ENCODE data around the gene SLC39A11.

Gene SLC39A11

DNA sequence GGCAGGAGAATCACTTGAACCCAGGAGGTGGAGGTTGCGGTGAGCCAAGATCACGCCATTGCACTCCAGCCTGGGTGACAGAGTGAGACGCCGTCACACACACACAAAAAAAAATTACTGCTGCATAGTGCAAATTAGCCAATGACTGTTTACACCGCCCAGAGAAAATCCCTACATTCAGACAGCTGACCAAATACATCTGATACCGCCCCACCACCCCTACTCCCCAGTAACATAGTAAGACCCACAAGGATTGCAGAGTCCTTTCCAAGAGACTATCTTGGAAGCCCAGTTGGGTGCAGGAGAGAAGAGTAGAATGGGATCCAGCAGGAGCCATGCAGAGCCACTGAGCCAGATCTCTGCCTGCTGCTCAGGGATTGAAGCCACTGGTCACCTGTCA, 63.5 kb downstream of the SLC39A11 start:
- H3K36me3 ChIP-seq (ENCODE audit: insufficient read depth): no peaks in the 10 kb centered on the region
- H2AFZ ChIP-seq (ENCODE audit: low read depth): no peak overlapping the region
- no peak overlapping the region for H3K27ac ChIP-seq
- no peaks in the 10 kb centered on the region for H3K27me3 ChIP-seq (ENCODE audit: insufficient read depth, low read depth)
- H3K79me2 ChIP-seq (ENCODE audit: insufficient read depth, low read depth): no peaks in the 10 kb centered on the region
- no peaks in the 10 kb centered on the region for H4K20me1 ChIP-seq (ENCODE audit: insufficient read depth)
- H3K9ac ChIP-seq: no peak overlapping the region
- H3K4me3 ChIP-seq (IDR thresholded peaks at IDR 0.05; ENCODE audit: insufficient read depth, low read depth, low read length): no peak overlapping the region
- TF ChIP-seq, protein P1, sequence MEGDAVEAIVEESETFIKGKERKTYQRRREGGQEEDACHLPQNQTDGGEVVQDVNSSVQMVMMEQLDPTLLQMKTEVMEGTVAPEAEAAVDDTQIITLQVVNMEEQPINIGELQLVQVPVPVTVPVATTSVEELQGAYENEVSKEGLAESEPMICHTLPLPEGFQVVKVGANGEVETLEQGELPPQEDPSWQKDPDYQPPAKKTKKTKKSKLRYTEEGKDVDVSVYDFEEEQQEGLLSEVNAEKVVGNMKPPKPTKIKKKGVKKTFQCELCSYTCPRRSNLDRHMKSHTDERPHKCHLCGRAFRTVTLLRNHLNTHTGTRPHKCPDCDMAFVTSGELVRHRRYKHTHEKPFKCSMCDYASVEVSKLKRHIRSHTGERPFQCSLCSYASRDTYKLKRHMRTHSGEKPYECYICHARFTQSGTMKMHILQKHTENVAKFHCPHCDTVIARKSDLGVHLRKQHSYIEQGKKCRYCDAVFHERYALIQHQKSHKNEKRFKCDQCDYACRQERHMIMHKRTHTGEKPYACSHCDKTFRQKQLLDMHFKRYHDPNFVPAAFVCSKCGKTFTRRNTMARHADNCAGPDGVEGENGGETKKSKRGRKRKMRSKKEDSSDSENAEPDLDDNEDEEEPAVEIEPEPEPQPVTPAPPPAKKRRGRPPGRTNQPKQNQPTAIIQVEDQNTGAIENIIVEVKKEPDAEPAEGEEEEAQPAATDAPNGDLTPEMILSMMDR (conservative IDR thresholded peaks at IDR 0.05; ENCODE audit: low read depth, low read length): no peak
- no peaks in the 10 kb centered on the region for H3K4me1 ChIP-seq (ENCODE audit: low read depth, poor library complexity, severe bottlenecking)
- no peak overlapping the region for H3K4me2 ChIP-seq

DNA sequence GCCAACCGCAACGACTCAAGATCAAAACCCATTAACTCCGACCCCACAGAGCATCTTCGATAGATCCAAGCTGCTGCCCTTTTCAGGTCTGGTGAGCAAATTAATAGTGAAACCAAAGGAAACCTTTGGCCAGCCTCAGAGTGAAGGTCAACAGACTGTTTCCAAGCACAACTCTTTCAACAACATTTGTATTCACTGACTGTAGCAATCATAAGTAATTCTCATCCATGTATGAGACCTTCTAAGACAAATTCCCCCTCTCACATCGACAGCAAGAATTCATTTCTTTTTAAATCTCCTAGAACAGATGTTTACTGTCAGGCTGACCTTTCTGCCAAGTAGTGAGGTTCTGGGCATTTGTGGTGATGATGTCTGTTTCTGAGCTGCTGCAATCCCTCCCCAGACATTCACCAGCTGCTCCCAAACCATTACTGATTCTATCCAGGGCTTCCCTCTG, 64.2 kb downstream of the SLC39A11 start:
- Histone ChIP-seq H3K4me2 (no peak overlapping the region), H3K4me3 (IDR thresholded peaks at IDR 0.05; ENCODE audit: insufficient read depth, low read depth, low read length) (no peak overlapping the region), H3K27me3 (ENCODE audit: insufficient read depth, low read depth) (no peaks in the 10 kb centered on the region), H2AFZ (ENCODE audit: low read depth) (no peak overlapping the region), H3K36me3 (ENCODE audit: insufficient read depth) (no peaks in the 10 kb centered on the region), H4K20me1 (ENCODE audit: insufficient read depth) (no peaks in the 10 kb centered on the region), H3K27ac (no peak overlapping the region), H3K4me1 (ENCODE audit: low read depth, poor library complexity, severe bottlenecking) (no peaks in the 10 kb centered on the region), H3K79me2 (ENCODE audit: insufficient read depth, low read depth) (no peaks in the 10 kb centered on the region), H3K9ac (no peak overlapping the region)
- TF ChIP-seq, protein P1 (conservative IDR thresholded peaks at IDR 0.05; ENCODE audit: low read depth, low read length): no peak

DNA sequence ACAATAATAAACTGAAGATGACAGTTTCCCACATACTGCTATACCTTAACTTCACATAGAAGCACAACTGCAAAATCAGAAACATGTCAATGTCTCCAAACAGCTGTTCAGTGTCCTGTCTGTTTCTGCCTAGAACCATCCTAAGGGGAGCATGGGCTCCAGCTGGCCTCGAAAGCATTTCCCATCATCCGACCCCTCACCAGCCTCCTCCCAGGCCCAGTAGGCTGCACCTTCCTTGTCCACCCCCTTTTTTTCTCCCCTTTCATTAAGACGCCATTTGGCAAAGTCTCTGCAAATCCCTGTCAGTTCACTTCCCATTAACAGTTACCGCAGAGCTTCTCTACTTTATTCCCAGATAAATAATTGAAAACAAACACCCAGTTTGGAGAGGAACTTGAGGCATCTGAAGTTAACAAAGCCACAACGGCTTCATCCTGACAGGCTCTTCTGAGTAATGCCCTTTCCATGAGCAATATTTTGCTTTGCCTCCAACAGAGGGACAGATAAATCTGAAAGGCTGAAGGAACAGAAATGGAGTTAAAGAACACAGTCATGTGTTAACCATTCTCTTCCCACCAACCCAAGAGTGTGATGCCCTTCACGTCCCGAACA, 65.3 kb downstream of the SLC39A11 start:
- no peak overlapping the region for H3K4me2 ChIP-seq
- TF ChIP-seq, protein P1 (conservative IDR thresholded peaks at IDR 0.05; ENCODE audit: low read depth, low read length): no peak
- no peaks in the 10 kb centered on the region for H4K20me1 ChIP-seq (ENCODE audit: insufficient read depth)
- H3K9ac ChIP-seq: no peak overlapping the region
- H2AFZ ChIP-seq (ENCODE audit: low read depth): no peak overlapping the region
- H3K27me3 ChIP-seq (ENCODE audit: insufficient read depth, low read depth): no peaks in the 10 kb centered on the region
- H3K4me3 ChIP-seq (IDR thresholded peaks at IDR 0.05; ENCODE audit: insufficient read depth, low read depth, low read length): no peak overlapping the region
- H3K79me2 ChIP-seq (ENCODE audit: insufficient read depth, low read depth): no peaks in the 10 kb centered on the region
- no peaks in the 10 kb centered on the region for H3K4me1 ChIP-seq (ENCODE audit: low read depth, poor library complexity, severe bottlenecking)
- no peak overlapping the region for H3K27ac ChIP-seq
- H3K36me3 ChIP-seq (ENCODE audit: insufficient read depth): no peaks in the 10 kb centered on the region

DNA sequence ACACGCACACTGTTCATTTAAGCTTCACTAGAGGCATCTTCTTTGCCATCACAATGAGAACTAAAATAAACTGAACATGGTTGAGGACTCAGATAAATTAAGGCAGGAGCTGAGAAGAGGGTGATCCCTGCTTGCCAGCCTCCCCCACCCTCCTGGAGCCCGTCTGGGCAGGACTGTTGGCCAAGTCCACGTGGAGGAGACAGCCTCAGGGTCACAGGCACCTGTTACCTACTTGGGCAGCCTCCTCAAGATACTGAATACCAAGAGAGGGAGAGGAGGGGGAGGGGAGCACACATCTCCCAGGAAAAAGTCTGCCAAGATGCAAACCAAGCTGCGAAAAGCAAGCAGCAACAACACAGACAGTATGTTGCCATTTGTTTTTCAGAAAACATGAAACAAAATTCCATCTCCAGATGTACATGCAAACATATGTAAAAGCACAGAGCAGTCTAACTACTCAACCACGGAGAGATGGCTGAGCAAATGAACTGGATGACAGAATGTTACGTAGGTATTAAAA, 67.4 kb downstream of the SLC39A11 start:
- H3K36me3 ChIP-seq (ENCODE audit: insufficient read depth): no peaks in the 10 kb centered on the region
- TF ChIP-seq, protein P1 (conservative IDR thresholded peaks at IDR 0.05; ENCODE audit: low read depth, low read length): no peak
- H3K27me3 ChIP-seq (ENCODE audit: insufficient read depth, low read depth): no peaks in the 10 kb centered on the region
- H3K4me3 ChIP-seq (IDR thresholded peaks at IDR 0.05; ENCODE audit: insufficient read depth, low read depth, low read length): no peak overlapping the region
- no peaks in the 10 kb centered on the region for H3K79me2 ChIP-seq (ENCODE audit: insufficient read depth, low read depth)
- H3K4me1 ChIP-seq (ENCODE audit: low read depth, poor library complexity, severe bottlenecking): no peaks in the 10 kb centered on the region
- H4K20me1 ChIP-seq (ENCODE audit: insufficient read depth): no peaks in the 10 kb centered on the region
- H3K27ac ChIP-seq: no peak overlapping the region
- H3K4me2 ChIP-seq: no peak overlapping the region
- H3K9ac ChIP-seq: no peak overlapping the region
- H2AFZ ChIP-seq (ENCODE audit: low read depth): no peak overlapping the region
